BLaER1 (cell line): ENCODE data around the gene MSS51.
"Not testable (repeated sequence)": the region's sequence is repeated elsewhere in the genome, so short reads cannot be mapped to it uniquely, and the experiment has no call there.

ENCODE experiments used
- H3K27ac ChIP-seq: shearing (Covaris generic); formaldehyde crosslinking; 2 replicates; pipeline ENCODE4 v1.8.1; 2022
- H3K27me3 ChIP-seq: shearing (Covaris generic); formaldehyde crosslinking; 2 replicates; pipeline ENCODE4 v1.8.1; 2022
- H3K36me3 ChIP-seq: shearing (Covaris generic); formaldehyde crosslinking; 2 replicates; pipeline ENCODE4 v1.8.1; 2022
- H3K4me1 ChIP-seq: shearing (Covaris generic); formaldehyde crosslinking; 2 replicates; pipeline ENCODE4 v1.8.1; 2022
- H3K4me2 ChIP-seq: shearing (Covaris generic); formaldehyde crosslinking; 2 replicates; pipeline ENCODE4 v1.8.1; 2022
- H3K4me3 ChIP-seq: shearing (Covaris generic); formaldehyde crosslinking; 2 replicates; pipeline ENCODE4 v1.8.1; 2022
- H3K9ac ChIP-seq: shearing (Covaris generic); formaldehyde crosslinking; 2 replicates; pipeline ENCODE4 v1.8.1; 2022
- H3K9me3 ChIP-seq: shearing (Covaris generic); formaldehyde crosslinking; 2 replicates; pipeline ENCODE4 v1.8.1; 2022
- H4K20me1 ChIP-seq: shearing (Covaris generic); formaldehyde crosslinking; 2 replicates; pipeline ENCODE4 v1.8.1; 2022
- Cebpa-rat ChIP-seq: shearing (Covaris generic); IDR thresholded peaks from 2 replicates; pipeline ENCODE4 v1.8.1; 2022

The MSS51 gene

GRCh38 chr10:73404690-73405089 lies 28.7 kb downstream of the MSS51 start:
- Histone ChIP-seq H4K20me1 (peaks cover 90% of the 10 kb centered on the region), H3K9ac (no peak overlapping the region), H3K4me3 (no peak overlapping the region), H3K9me3 (no peaks in the 10 kb centered on the region), H3K4me1 (no peaks in the 10 kb centered on the region), H3K4me2 (no peak overlapping the region), H3K36me3 (peaks cover 17% of the 10 kb centered on the region; the same call in 1 of the 2 replicates), H3K27me3 (no peaks in the 10 kb centered on the region), H3K27ac (no peak overlapping the region)
- no peak for TF ChIP-seq Cebpa-rat

GRCh38 chr10:73401636-73402035 lies 31.7 kb downstream of the MSS51 start:
- Histone ChIP-seq H3K27me3 (no peaks in the 10 kb centered on the region), H3K4me3 (no peak overlapping the region), H3K27ac (no peak overlapping the region), H3K36me3 (peaks cover 37% of the 10 kb centered on the region), H3K4me1 (no peaks in the 10 kb centered on the region), H3K9ac (no peak overlapping the region), H3K9me3 (no peaks in the 10 kb centered on the region), H3K4me2 (no peak overlapping the region), H4K20me1 (peaks cover 75% of the 10 kb centered on the region)
- no peak for TF ChIP-seq Cebpa-rat

- no peak overlapping the region for H3K27ac ChIP-seq
- peaks cover 60% of the 10 kb centered on the region for H3K36me3 ChIP-seq
- H3K4me1 ChIP-seq, result no peaks in the 10 kb centered on the region
- no peak overlapping the region for H3K9ac ChIP-seq
- H3K9me3 ChIP-seq, result 0 out of 2 replicates have a peak, but pooled peaks cover 3% of the 10 kb centered on the region
- H3K4me2 ChIP-seq, result no peak overlapping the region
- TF ChIP-seq Cebpa-rat, result no peak
- H3K27me3 ChIP-seq, result no peaks in the 10 kb centered on the region
- no peak overlapping the region for H3K4me3 ChIP-seq
- H4K20me1 ChIP-seq, result peaks cover 51% of the 10 kb centered on the region
These were observed 34.3 kb downstream of the MSS51 start for GRCh38 chr10:73399063-73399462.

- no peak overlapping the region for H3K4me2 ChIP-seq
These were observed 35.3 kb downstream of the MSS51 start for GRCh38 chr10:73398024-73398423.

GRCh38 chr10:73394325-73394724 lies 39.0 kb downstream of the MSS51 start:
- H3K4me3 ChIP-seq, H3K9me3 ChIP-seq, H3K27ac ChIP-seq, H3K9ac ChIP-seq, H3K4me1 ChIP-seq, H3K4me2 ChIP-seq, H3K27me3 ChIP-seq: not testable (repeated sequence)
- Histone ChIP-seq H4K20me1 (peaks cover 12% of the 10 kb centered on the region), H3K36me3 (peaks cover 73% of the 10 kb centered on the region)

More at GRCh38 chr10:73398024-73398423, 35.3 kb downstream of the MSS51 start:
- H3K9ac ChIP-seq, result no peak overlapping the region
- H3K9me3 ChIP-seq, result 0 out of 2 replicates have a peak, but pooled peaks cover 8% of the 10 kb centered on the region
- H3K27me3 ChIP-seq, result no peaks in the 10 kb centered on the region
- H3K4me1 ChIP-seq, result no peaks in the 10 kb centered on the region
- peaks cover 60% of the 10 kb centered on the region for H3K36me3 ChIP-seq
- H3K4me3 ChIP-seq, result no peak overlapping the region
- no peak overlapping the region for H3K27ac ChIP-seq
- H4K20me1 ChIP-seq, result peaks cover 41% of the 10 kb centered on the region
- TF ChIP-seq Cebpa-rat, result no peak

- Histone ChIP-seq H3K4me2 (no peak overlapping the region), H3K36me3 (peaks cover 83% of the 10 kb centered on the region), H3K4me3 (no peak overlapping the region), H4K20me1 (no peaks in the 10 kb centered on the region; the same call in 1 of the 2 replicates), H3K27me3 (no peaks in the 10 kb centered on the region), H3K9ac (no peak overlapping the region), H3K27ac (no peak overlapping the region), H3K4me1 (no peaks in the 10 kb centered on the region), H3K9me3 (no peaks in the 10 kb centered on the region)
- TF ChIP-seq Cebpa-rat, result no peak
These were observed 45.1 kb downstream of the MSS51 start for GRCh38 chr10:73388228-73388627.

- Histone ChIP-seq H3K27me3 (no peaks in the 10 kb centered on the region), H3K9me3 (no peaks in the 10 kb centered on the region), H3K27ac (no peak overlapping the region), H3K4me2 (no peak overlapping the region), H3K4me3 (no peak overlapping the region), H4K20me1 (no peaks in the 10 kb centered on the region; the same call in 1 of the 2 replicates), H3K9ac (no peak overlapping the region), H3K4me1 (no peaks in the 10 kb centered on the region), H3K36me3 (peaks cover 93% of the 10 kb centered on the region)
- TF ChIP-seq Cebpa-rat, result no peak
These were observed 46.8 kb downstream of the MSS51 start for GRCh38 chr10:73386583-73386982.

- no peaks in the 10 kb centered on the region for H4K20me1 ChIP-seq
- H3K9me3 ChIP-seq, result no peaks in the 10 kb centered on the region
- no peak for TF ChIP-seq Cebpa-rat
- H3K4me1 ChIP-seq, result no peaks in the 10 kb centered on the region
- no peak overlapping the region for H3K4me3 ChIP-seq
- H3K4me2 ChIP-seq, result no peak overlapping the region
- H3K27ac ChIP-seq, result no peak overlapping the region
- no peaks in the 10 kb centered on the region for H3K27me3 ChIP-seq
- peaks cover 90% of the 10 kb centered on the region for H3K36me3 ChIP-seq
- H3K9ac ChIP-seq, result no peak overlapping the region
These were observed 54.2 kb downstream of the MSS51 start for GRCh38 chr10:73379064-73379748.

GRCh38 chr10:73376679-73377078 lies 56.7 kb downstream of the MSS51 start:
- no peak overlapping the region for H3K27ac ChIP-seq
- no peak overlapping the region for H3K4me2 ChIP-seq
- no peaks in the 10 kb centered on the region for H4K20me1 ChIP-seq
- no peaks in the 10 kb centered on the region for H3K4me1 ChIP-seq
- H3K9me3 ChIP-seq, result no peaks in the 10 kb centered on the region
- H3K9ac ChIP-seq, result no peak overlapping the region
- TF ChIP-seq Cebpa-rat, result no peak
- peaks cover 86% of the 10 kb centered on the region for H3K36me3 ChIP-seq
- H3K27me3 ChIP-seq, result no peaks in the 10 kb centered on the region
- H3K4me3 ChIP-seq, result no peak overlapping the region
